Ascending aorta (tissue), 2 donors: ENCODE data around the gene BIRC7. TPM values are rescaled to one million over a fixed set of nuclear protein-coding genes. Genes with fewer than 3 reads are reported as not detected.

Experiments
- DNase-seq, 2 donors: peaks; one replicate each; pipeline ENCODE4 v3.0.0-alpha.2; 2019; ENCODE audit warnings: low spot score in 2 of 2
- H3K27ac ChIP-seq, 2 donors: fragments of 200-600 bp; sonication (generic); one replicate each; pipeline ENCODE4 v1.5.1; 2016 to 2017; ENCODE audit warnings: mild to moderate bottlenecking in 1 of 2
- H3K27me3 ChIP-seq: fragments of 200-600 bp; sonication (generic); one replicate; pipeline ENCODE4 v1.5.1; 2017
- H3K36me3 ChIP-seq, 2 donors: fragments of 200-600 bp; sonication (generic); one replicate each; pipeline ENCODE4 v1.5.1; 2016
- H3K4me1 ChIP-seq, 2 donors: fragments of 200-600 bp; sonication (generic); one replicate each; pipeline ENCODE4 v1.5.1; 2016 to 2017; ENCODE audit warnings: mild to moderate bottlenecking in 1 of 2
- H3K4me3 ChIP-seq, 2 donors: fragments of 200-600 bp; sonication (generic); one replicate each; pipeline ENCODE4 v1.5.1; 2016 to 2017; ENCODE audit warnings: mild to moderate bottlenecking in 1 of 2
- H3K9me3 ChIP-seq, 2 donors: fragments of 200-600 bp; sonication (generic); one replicate each; pipeline ENCODE4 v1.5.1; 2016
- intact Hi-C: fragments of 100-400 bp; cut with DNase I; formaldehyde crosslinking; loops from one replicate; pipeline ENCODE4 v1.15.1; 2023
- total RNA-seq: library from RNA; depleted of rRNA; stranded (reverse); fragments of >200 nt; gene quantifications from one replicate; pipeline ENCODE4 v1.1.0, GENCODE V29; 2016
- TF ChIP-seq, protein P1 (sequence below), 3 experiments: fragments of 200-600 bp in 2 of 3; fragments of 450-650 bp in 1 of 3; sonication (generic) in 2 of 3; IDR thresholded peaks; one replicate each; pipeline ENCODE4 v1.5.1; 2016 to 2019; ENCODE audit warnings: antibody characterized with exemption in 3 of 3, mild to moderate bottlenecking in 1 of 3, moderate library complexity in 1 of 3

The BIRC7 gene
- total RNA-seq, 1 donor from 2014 or later, result not detected

DNA sequence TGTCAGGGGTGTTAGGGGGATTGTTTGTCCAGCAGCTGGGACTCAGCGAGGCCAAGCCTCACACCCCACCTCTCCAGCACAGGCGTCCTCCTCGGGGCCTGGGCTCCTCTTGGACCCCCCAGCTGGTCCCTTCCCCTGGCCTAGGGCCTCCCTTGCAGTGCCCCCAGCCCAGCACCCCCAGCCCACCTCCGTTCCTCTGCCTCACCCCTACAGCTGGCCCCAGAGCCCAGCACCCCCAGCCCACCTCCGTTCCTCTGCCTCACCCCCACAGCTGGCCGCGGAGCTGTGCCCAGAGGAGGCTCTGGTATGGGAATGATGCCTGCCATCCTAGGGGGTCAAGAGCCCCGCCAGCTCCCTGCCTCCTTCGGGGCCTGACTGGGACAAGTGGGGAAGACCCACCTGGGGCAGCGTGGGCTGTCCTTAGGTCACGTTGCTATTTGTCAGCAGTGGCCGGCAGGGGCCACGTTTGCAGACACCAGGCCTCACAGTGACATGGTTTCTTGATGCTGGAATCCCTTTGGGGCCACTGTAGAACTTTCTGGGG lies 49.3 kb downstream of the BIRC7 start:
- H3K4me3 ChIP-seq, result no peak overlapping the region
- no peak overlapping the region for H3K27ac ChIP-seq
- no peak for DNase-seq
- intact Hi-C loops, result no loop called here
- no peaks in the 10 kb centered on the region for H3K9me3 ChIP-seq
- H3K36me3 ChIP-seq, result peaks cover 79 to 89% of the 10 kb centered on the region in 2 donors
- no peaks in the 10 kb centered on the region for H3K27me3 ChIP-seq
- TF ChIP-seq, protein P1, sequence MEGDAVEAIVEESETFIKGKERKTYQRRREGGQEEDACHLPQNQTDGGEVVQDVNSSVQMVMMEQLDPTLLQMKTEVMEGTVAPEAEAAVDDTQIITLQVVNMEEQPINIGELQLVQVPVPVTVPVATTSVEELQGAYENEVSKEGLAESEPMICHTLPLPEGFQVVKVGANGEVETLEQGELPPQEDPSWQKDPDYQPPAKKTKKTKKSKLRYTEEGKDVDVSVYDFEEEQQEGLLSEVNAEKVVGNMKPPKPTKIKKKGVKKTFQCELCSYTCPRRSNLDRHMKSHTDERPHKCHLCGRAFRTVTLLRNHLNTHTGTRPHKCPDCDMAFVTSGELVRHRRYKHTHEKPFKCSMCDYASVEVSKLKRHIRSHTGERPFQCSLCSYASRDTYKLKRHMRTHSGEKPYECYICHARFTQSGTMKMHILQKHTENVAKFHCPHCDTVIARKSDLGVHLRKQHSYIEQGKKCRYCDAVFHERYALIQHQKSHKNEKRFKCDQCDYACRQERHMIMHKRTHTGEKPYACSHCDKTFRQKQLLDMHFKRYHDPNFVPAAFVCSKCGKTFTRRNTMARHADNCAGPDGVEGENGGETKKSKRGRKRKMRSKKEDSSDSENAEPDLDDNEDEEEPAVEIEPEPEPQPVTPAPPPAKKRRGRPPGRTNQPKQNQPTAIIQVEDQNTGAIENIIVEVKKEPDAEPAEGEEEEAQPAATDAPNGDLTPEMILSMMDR (IDR thresholded peaks at IDR 0.05), result no peak
- H3K4me1 ChIP-seq, result no peaks in the 10 kb centered on the region

DNA sequence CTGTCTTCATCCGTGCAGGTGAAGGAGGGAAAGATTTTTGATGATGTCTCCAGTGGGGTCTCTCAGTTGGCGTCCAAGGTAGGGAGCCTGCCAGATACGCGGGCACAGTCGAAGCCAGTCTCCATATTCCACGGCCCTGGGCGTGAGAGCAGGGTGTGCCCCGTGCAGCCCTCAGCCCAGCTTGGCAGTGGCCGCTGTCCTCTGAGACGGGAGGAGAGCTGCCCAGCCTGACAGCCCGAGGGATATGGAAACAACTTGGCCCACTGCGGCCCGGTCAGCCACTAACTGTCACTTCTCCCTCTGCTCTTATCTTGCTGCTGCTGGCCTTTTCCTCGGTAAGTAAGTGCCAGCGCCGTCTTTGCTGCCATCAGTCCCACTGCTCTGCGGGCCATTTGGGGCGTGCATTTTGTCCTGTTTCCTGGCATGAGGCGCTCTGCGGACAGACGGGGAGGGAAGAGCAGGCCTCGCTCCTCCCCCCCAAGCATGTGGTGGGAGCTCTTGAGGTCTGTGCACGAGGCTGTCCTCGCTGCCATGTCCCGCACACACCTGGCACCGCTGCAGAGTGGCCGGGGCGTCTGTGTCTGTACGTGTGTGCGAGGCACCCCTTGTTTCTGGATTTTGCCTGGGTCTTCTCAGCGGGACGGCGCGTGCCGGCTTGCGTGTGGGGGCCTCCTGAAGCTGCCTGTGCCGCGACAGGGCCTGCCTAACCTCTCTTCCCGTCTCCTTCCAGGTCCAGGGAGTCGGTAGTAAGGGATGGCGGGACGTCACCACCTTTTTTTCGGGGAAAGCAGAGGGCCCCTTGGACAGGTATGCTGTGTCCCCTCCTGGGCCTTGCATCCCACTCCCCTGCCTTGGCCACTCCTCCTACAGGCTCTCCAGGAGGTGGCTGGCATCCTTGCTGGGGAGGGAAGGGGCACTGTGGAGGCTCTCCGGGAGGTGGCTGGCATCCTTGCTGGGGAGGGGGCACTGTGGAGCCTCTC lies 50.2 kb downstream of the BIRC7 start:
- no peak for DNase-seq
- H3K36me3 ChIP-seq, result peaks cover 73 to 81% of the 10 kb centered on the region in 2 donors
- H3K27ac ChIP-seq, result no peak overlapping the region
- TF ChIP-seq, protein P1 (IDR thresholded peaks at IDR 0.05), result no peak
- no peaks in the 10 kb centered on the region for H3K4me1 ChIP-seq
- H3K27me3 ChIP-seq, result no peaks in the 10 kb centered on the region
- no peak overlapping the region for H3K4me3 ChIP-seq
- H3K9me3 ChIP-seq, result no peaks in the 10 kb centered on the region
- intact Hi-C loops, result no loop called here

DNA sequence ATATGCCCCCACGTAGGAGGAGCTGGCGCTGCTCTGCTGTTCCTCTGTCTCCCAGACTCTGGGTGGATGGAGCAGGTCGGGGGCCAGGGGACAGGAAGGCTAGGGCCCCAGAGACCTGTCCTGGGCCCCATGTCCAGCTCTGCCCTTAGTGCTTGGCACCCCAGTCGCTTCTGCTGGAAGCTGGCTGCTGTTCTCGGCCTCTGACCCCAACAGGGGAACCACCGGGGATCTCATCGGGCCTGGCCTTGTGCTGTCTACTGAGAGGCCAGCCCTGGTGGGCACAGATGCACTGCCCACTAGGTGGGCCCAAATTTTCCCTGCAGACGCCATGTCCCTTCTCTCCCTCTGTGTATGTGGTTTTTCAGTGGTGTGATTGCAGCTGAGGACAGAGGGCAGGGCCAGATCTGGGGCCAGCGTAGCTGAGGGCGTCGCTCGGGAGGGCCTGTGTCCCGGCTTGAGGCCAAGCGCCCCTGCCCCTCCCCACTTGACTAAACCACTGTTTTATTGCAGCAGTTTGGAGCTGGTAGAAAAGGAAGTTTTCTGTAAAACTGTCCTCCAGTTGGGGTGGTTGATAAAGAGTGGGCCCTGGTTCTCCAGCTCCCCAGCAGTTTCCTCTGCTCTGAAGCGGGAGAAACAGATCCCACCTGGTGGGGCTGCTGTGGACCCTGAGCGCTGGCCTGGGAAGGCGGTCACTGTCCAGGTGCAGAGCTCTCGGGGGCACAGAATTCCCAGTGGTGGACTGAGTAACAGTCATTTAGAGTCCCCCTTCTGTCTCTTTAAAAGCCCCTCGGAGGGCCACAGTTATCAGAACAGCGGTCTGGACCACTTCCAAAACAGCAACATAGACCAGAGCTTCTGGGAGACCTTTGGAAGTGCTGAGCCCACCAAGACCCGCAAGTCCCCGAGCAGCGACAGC lies 51.3 kb downstream of the BIRC7 start:
- Histone ChIP-seq H3K4me1 (no peaks in the 10 kb centered on the region), H3K36me3 (peaks cover 62 to 69% of the 10 kb centered on the region in 2 donors), H3K27ac (no peak overlapping the region), H3K9me3 (no peaks in the 10 kb centered on the region), H3K27me3 (no peaks in the 10 kb centered on the region), H3K4me3 (no peak overlapping the region)
- intact Hi-C loops, result no loop called here
- TF ChIP-seq, protein P1 (IDR thresholded peaks at IDR 0.05), result no peak
- no peak for DNase-seq

DNA sequence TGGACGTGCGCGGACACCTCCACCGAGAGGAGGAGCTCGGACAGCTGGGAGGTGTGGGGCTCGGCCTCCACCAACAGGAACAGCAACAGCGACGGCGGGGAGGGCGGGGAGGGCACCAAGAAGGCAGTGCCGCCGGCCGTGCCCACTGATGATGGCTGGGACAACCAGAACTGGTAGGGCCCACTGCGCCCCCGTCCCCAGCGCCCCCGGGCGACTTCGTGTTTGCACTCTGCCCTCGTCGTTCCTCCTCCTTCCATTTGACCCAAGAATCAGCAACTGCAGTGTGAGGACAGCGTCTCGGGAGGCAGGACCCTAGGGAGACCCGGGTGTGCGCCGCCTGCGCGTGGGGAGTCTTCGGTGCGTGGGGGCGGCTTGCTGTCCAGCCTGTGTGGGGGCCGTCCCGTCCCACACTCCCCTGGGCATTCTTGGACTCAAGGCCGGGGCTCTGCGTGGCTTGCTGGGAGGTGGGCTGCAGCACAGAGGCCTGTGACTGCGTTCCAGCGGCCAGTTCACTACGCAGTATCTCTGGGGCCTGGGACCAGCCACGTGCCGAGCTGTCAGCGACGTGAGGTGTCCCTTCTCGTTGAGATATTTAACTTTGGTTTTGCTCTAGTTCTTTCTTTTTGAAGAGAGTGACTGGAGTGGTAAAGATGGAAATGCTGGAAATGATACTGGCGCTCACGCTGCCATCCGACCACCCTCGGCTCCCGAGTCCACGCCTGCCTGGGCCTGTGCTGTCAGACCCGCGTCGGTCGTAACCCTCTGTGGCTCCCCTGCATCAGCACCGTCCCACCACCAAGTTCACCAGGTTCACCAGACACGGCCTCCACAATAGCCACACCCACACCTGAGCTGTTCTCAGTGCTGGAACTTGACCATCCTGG lies 52.2 kb downstream of the BIRC7 start:
- Histone ChIP-seq H3K4me1 (no peaks in the 10 kb centered on the region), H3K9me3 (no peaks in the 10 kb centered on the region), H3K36me3 (peaks cover 54 to 60% of the 10 kb centered on the region in 2 donors), H3K27me3 (no peaks in the 10 kb centered on the region), H3K27ac (no peak overlapping the region), H3K4me3 (no peak overlapping the region)
- intact Hi-C loops, result no loop called here
- TF ChIP-seq, protein P1 (IDR thresholded peaks at IDR 0.05), result no peak
- no peak for DNase-seq
